K562 (cell line): ENCODE results near the gene ZNF792. TPM values are rescaled to one million over a fixed set of nuclear protein-coding genes. Genes with fewer than 3 reads are reported as not detected.

ENCODE experiments used
- ATF1 ChIP-seq, 2 experiments: fragments of 450-650 bp in 1 of 2; IDR thresholded peaks; 2 replicates each; pipeline ENCODE4 v1.6.1; 2016; ENCODE audit warnings: missing compliant biosample characterization in 1 of 2, missing genetic modification characterization in 1 of 2
- BACH1 ChIP-seq: fragments of 200-800 bp; sonication (Bioruptor generic); IDR thresholded peaks from 2 replicates; pipeline ENCODE4 v1.6.1; 2016; ENCODE audit warnings: missing genetic modification characterization, missing compliant biosample characterization
- FOXA1 ChIP-seq: fragments of 450-650 bp; IDR thresholded peaks from 2 replicates; pipeline ENCODE4 v1.6.1; 2016; ENCODE audit warnings: mild to moderate bottlenecking, borderline replicate concordance
- GTF2E2 ChIP-seq: fragments of 200-800 bp; sonication (Bioruptor generic); IDR thresholded peaks from 2 replicates; pipeline ENCODE4 v1.6.1; 2016; ENCODE audit warnings: missing genetic modification characterization, missing compliant biosample characterization
- MCM3 ChIP-seq: fragments of 450-650 bp; IDR thresholded peaks from 2 replicates; pipeline ENCODE4 v1.6.1; 2016
- MTA1 ChIP-seq: fragments of 450-650 bp; IDR thresholded peaks from 2 replicates; pipeline ENCODE4 v1.6.1; 2017; ENCODE audit warnings: borderline replicate concordance
- PCBP2 ChIP-seq: fragments of 200-400 bp; formaldehyde crosslinking; IDR thresholded peaks from 2 replicates; pipeline ENCODE4 v1.6.1; 2018; ENCODE audit warnings: low read length, low read depth, mild to moderate bottlenecking, moderate library complexity; ENCODE audit not compliant: poor library complexity, severe bottlenecking
- POLR3A ChIP-seq: IDR thresholded peaks from 2 replicates; pipeline ENCODE4 v1.6.1; 2011; ENCODE audit warnings: borderline replicate concordance, mild to moderate bottlenecking, moderate library complexity; ENCODE audit not compliant: insufficient read length, insufficient read depth; ENCODE audit errors: extremely low read depth
- POU5F1 ChIP-seq: fragments of 150-350 bp; IDR thresholded peaks from 2 replicates; pipeline ENCODE4 v1.6.1; 2014; ENCODE audit warnings: borderline replicate concordance, low read length, low read depth, mild to moderate bottlenecking; ENCODE audit not compliant: partially characterized antibody
- SIX5 ChIP-seq, 2 experiments: IDR thresholded peaks; 2 replicates each; pipeline ENCODE4 v1.6.1; 2011; ENCODE audit warnings: low read length in 2 of 2, borderline replicate concordance in 1 of 2, low read depth in 1 of 2, mild to moderate bottlenecking in 1 of 2, moderate library complexity in 1 of 2; ENCODE audit not compliant: insufficient read depth in 1 of 2
- SMAD4 ChIP-seq: fragments of 250-450 bp; sonication (Bioruptor Pico); conservative IDR thresholded peaks from 2 replicates; pipeline ENCODE4 v1.8.0; 2021; ENCODE audit warnings: inconsistent platforms, mild to moderate bottlenecking, moderate library complexity
- SOX6 ChIP-seq: fragments of 450-650 bp; IDR thresholded peaks from 2 replicates; pipeline ENCODE4 v1.6.1; 2014; ENCODE audit warnings: mild to moderate bottlenecking
- STAT5A ChIP-seq: IDR thresholded peaks from 2 replicates; pipeline ENCODE4 v1.6.1; 2012; ENCODE audit warnings: low read length, inconsistent platforms, borderline replicate concordance
- TOE1 ChIP-seq, 2 experiments: fragments of 450-650 bp in 1 of 2; sonication (generic) in 1 of 2; formaldehyde crosslinking in 1 of 2; IDR thresholded peaks; 2 replicates each; pipeline versions ENCODE4 v1.7.1 to v1.8.0; 2016 to 2022; ENCODE audit warnings: borderline replicate concordance in 2 of 2, mild to moderate bottlenecking in 2 of 2, antibody characterized with exemption in 1 of 2, inconsistent platforms in 1 of 2, low read depth in 1 of 2, missing genetic modification reagents in 1 of 2, moderate library complexity in 1 of 2
- TSC22D4 ChIP-seq: fragments of 450-650 bp; IDR thresholded peaks from 2 replicates; pipeline ENCODE4 v1.6.1; 2016; ENCODE audit warnings: missing genetic modification characterization, missing biosample characterization, control low read depth
- ZFP30 ChIP-seq: fragments of 250-450 bp; sonication (Bioruptor Pico); IDR thresholded peaks from 2 replicates; pipeline ENCODE4 v1.8.0; 2022; ENCODE audit warnings: moderate library complexity, mild to moderate bottlenecking, inconsistent platforms, borderline replicate concordance
- ZFX ChIP-seq: sonication (generic); formaldehyde crosslinking; IDR thresholded peaks from 2 replicates; pipeline ENCODE4 v1.8.0; 2022; ENCODE audit warnings: mild to moderate bottlenecking, missing genetic modification reagents, moderate library complexity
- ZNF263 ChIP-seq: sonication (generic); formaldehyde crosslinking; IDR thresholded peaks from 2 replicates; pipeline ENCODE4 v1.8.0; 2022; ENCODE audit warnings: mild to moderate bottlenecking, missing genetic modification reagents, borderline replicate concordance
- ZNF398 ChIP-seq: fragments of 250-450 bp; sonication (Bioruptor Pico); IDR thresholded peaks from 2 replicates; pipeline ENCODE4 v1.8.0; 2021; ENCODE audit warnings: moderate library complexity, mild to moderate bottlenecking, inconsistent platforms
- ZNF707 ChIP-seq: fragments of 250-450 bp; sonication (Bioruptor Pico); conservative IDR thresholded peaks from 2 replicates; pipeline ENCODE4 v1.8.0; 2022; ENCODE audit warnings: inconsistent platforms, mild to moderate bottlenecking, moderate library complexity
- polyA plus RNA-seq, 8 experiments: library from polyadenylated mRNA; depleted of rRNA in 4 of 8; stranded (reverse) in 5 of 8; unstranded in 3 of 8; fragments of >200 nt; fragmentation: Nextera tagmentation in 2 of 8; fragmentation: Illumina TruSeq in 1 of 8; extraction: Ambion mirVana in 2 of 8; extraction: Trizol in 1 of 8; gene quantifications; 2 replicates each; pipeline versions ENCODE4 v1.2.1 to v1.2.3, GENCODE V29; 2011 to 2014; ENCODE audit warnings: inconsistent platforms in 1 of 8, missing spikeins in 1 of 8
- total RNA-seq, 7 experiments: library from RNA; depleted of rRNA in 6 of 7; stranded (reverse); fragments of >200 nt in 6 of 7; fragmentation: Illumina TruSeq in 2 of 7; extraction: Trizol in 2 of 7; gene quantifications; 2 replicates each; pipeline versions ENCODE4 v1.2.1 to v1.2.3, GENCODE V29; 2011 to 2021; ENCODE audit warnings: low replicate concordance in 1 of 7
- TF ChIP-seq, protein P1 (sequence below): fragments of 450-650 bp; IDR thresholded peaks from 2 replicates; pipeline ENCODE4 v1.6.1; 2018; ENCODE audit warnings: mild to moderate bottlenecking, low read depth; ENCODE audit not compliant: partially characterized antibody
- TF ChIP-seq, protein P2 (sequence below): IDR thresholded peaks from 2 replicates; pipeline ENCODE4 v1.6.1; 2016; ENCODE audit warnings: missing genetic modification characterization, missing compliant biosample characterization

The ZNF792 gene
- total and polyA plus RNA-seq, 9 of the 15 experiments (the other 6 are each of a cell fraction or from before 2014, with no cell fraction given), result 3.3 to 16.5 (median 10.4) TPM

DNA sequence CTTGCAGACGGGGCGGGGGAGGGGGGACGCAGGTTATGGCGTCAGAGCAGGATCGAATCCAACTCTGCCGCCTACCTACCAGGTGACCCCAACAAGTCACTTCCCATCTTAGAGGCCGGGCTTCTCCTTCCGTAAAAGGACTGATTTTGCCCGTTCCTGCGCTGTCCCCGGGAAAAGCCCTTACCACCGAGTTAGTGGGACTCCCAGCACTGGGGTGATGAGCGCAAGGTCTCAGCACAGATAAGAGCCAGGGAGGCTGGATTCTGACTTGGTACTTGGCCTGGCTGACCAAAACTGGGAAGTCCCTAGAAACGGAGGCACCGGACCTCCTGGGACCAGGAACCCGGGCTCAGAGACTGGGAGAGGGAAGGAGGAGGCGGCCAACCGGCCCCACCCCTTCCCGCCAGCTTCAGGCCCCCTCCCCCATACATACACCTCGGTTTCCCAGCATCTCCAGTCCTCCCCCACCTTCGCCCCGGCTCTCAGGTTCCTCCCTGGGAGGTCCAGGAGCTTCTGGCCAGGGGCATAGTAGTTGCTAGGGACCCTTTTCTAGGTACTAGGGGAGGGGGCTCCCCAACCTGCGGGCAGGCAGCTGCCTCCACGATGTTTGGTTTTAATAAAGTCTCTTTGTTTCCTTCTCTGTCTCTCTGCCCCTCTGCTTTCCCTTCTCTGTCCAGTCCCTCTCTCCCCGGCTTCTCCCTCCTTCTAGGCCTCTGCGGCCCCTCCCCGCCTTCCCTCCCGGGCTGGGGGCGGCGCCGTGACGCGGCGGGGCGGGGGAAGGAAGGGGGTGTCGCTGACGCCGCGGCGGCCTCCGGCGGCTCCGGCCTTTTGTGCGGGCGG, 35.7 kb upstream of the ZNF792 start, which contains the start of gene GRAMD1A (continued):
- TF ChIP-seq ZNF707 (CRISPR knock-in tag) (no peak), ZNF263 (CRISPR knock-in tag) (no peak), SIX5 (IDR thresholded peaks at IDR 0.05; ENCODE audit: borderline replicate concordance in 1 of 2, insufficient read depth in 1 of 2, low read depth in 1 of 2, low read length in 2 of 2) (no peak), PCBP2 (no peak), FOXA1 (no peak), ZNF398 (CRISPR knock-in tag) (no peak), SMAD4 (CRISPR knock-in tag) (no peak), MTA1 (no peak), ZFX (CRISPR knock-in tag) (peak; percentile 89), BACH1 (tag) (no peak), TOE1 (IDR thresholded peaks at IDR 0.05; ENCODE audit: borderline replicate concordance) (no peak), TOE1 (CRISPR knock-in tag; IDR thresholded peaks at IDR 0.05; ENCODE audit: borderline replicate concordance, low read depth) (no peak), MCM3 (no peak), STAT5A (no peak), POLR3A (no peak), SOX6 (peak; percentile 41; the same call in 1 of the 2 replicates), ATF1 (CRISPR knock-in tag; IDR thresholded peaks at IDR 0.05) (peak; percentile 32; the same call in 1 of the 2 replicates), ATF1 (tag; IDR thresholded peaks at IDR 0.05) (peak; percentile 70), POU5F1 (no peak), GTF2E2 (tag) (no peak), TSC22D4 (tag) (no peak), ZFP30 (CRISPR knock-in tag) (no peak)
- TF ChIP-seq, protein P1, sequence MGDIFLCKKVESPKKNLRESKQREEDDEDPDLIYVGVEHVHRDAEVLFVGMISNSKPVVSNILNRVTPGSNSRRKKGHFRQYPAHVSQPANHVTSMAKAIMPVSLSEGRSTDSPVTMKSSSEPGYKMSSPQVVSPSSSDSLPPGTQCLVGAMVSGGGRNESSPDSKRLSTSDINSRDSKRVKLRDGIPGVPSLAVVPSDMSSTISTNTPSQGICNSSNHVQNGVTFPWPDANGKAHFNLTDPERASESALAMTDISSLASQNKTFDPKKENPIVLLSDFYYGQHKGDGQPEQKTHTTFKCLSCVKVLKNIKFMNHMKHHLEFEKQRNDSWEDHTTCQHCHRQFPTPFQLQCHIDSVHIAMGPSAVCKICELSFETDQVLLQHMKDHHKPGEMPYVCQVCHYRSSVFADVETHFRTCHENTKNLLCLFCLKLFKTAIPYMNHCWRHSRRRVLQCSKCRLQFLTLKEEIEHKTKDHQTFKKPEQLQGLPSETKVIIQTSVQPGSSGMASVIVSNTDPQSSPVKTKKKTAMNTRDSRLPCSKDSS, result no peak
- TF ChIP-seq, protein P2, sequence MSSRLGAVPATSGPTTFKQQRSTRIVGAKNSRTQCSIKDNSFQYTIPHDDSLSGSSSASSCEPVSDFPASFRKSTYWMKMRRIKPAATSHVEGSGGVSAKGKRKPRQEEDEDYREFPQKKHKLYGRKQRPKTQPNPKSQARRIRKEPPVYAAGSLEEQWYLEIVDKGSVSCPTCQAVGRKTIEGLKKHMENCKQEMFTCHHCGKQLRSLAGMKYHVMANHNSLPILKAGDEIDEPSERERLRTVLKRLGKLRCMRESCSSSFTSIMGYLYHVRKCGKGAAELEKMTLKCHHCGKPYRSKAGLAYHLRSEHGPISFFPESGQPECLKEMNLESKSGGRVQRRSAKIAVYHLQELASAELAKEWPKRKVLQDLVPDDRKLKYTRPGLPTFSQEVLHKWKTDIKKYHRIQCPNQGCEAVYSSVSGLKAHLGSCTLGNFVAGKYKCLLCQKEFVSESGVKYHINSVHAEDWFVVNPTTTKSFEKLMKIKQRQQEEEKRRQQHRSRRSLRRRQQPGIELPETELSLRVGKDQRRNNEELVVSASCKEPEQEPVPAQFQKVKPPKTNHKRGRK (tag), result no peak
